ENCODE data around the gene HTR1D. TPM values are rescaled to one million over a fixed set of nuclear protein-coding genes. Genes with fewer than 3 reads are reported as not detected.
"Not testable (repeated sequence)": the region's sequence is repeated elsewhere in the genome, so short reads cannot be mapped to it uniquely, and the experiment has no call there.

HTR1D gene
- total RNA-seq, 1 donor from 2014 or later: not detected

DNA sequence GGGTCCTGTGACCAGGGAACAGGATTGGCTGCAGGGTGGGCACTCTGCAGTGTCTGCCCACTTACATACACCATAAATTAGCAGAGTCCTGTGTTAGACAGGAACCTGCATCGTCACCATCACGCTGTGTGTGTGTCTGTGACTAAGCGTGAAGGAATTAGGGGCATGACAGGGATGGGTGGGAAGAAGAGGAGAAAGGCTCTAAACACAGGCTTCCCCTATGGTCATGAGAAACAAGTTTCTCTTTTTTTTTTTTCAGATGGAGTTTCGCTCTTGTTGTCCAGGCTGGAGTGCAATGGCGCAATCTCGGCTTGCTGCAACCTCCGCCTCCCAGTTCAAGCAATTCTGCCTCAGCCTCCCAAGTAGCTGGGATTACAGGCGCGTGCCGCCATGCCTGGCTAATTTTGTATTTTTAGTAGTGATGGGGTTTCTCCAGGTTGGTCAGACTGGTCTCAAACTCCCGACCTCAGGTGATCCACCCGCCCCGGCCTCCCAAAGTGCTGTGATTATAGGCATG lies 28.3 kb downstream of the HTR1D start:
- DNase-seq (ENCODE audit: low spot score); intact Hi-C loops (cut with DNase I): not testable (repeated sequence)

DNA sequence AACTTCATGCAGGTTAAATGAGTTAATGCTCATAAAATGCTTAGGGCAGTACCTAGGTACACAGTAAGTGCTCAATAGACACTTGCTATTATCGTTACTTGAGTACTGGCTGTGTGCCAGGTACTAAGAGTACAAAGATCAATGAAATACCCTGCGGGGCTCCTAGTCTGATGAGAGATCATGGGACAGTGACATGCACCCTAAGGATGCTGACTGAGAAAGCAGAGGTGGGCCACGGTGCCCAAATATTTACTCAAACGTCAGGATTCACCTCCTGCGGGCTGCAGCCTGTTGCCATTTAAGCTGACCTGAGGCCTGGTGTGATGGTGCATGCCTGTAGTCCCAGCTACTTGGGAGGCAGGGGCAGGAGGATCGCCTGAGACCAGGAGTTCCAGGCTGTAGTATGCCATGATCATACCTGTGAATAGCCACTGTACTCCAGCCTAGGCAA lies 28.8 kb downstream of the HTR1D start:
- intact Hi-C loops (cut with DNase I): no loop called here
- no peak for DNase-seq (ENCODE audit: low spot score)

DNA sequence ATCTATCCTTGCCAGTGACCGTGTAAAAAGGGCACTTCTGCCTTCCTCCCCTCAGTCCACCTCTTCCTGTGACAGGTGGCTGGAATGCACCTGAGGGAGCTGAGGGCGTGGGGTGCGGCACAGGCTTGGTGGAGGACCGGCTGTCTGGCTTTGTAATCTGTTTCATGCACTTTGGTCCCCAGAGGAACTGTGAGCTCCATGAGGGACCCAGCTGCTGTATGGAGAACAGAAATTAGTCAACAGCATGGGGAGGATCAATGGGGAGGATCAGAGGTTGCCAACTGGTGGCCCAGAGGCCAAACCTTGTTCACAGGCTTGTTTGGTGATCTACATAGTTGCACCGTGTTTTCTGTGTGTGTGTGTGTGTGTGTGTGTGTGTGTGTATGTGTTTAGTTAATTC lies 29.7 kb downstream of the HTR1D start:
- intact Hi-C loops (cut with DNase I): no loop called here
- no peak for DNase-seq (ENCODE audit: low spot score)

DNA sequence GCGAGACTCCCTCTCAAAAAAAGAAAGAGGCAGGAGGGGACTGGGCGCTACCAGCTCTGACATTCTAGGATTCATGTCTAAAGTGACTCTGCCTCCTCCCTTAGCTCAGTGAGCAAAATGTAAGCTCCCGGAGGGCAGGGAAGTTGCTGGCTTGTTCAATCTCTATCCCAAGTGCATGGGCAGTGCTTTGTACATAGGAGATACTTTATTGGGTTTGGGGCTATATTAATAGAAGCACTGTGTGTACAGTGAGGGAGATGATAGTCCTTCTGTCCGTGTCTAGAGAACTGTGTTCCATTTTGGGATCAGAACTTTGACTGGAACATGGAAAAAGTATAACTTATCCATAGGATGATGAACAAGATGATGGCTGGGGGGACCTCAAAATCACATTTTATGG lies 31.9 kb downstream of the HTR1D start:
- intact Hi-C loops (cut with DNase I): loop anchor here (2.0 kb wide), 1 partner anchor 209 kb away; no protein-coding TSS in a partner anchor
- no peak for DNase-seq (ENCODE audit: low spot score)

DNA sequence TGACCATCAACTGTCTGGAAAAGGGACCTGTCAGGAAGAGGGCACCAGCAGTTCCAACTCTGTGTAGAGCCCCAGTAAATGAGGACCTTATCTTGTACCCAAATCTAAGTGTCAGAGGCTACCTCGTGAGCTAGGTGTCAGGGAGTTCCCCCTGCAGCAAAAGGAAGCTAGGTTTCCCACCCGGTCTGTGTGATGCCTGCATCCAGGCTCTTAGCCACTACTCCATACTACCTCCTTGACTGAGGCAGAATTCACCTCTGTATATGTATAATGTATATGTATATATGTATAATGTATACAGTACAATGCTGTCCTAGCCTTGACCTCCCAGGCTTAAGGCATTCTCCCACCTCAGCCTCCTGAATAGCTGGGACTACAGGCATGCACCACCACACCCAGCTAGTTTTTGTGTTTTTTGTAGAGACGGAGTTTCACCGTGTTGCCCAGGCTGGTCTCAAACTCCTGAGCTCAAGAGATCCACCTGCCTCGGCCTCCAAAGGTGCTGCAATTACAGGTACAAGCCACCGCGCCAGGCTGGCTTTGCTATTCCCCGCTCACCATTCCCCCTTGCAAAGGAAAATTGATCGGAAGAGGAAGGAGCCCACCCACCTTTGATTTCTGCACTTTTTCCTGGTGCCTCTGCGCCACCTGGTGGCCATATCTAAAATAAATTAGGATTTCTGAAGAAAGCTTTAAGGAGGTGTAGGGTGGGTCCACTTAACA lies 32.9 kb downstream of the HTR1D start:
- DNase-seq (ENCODE audit: low spot score): no peak
- intact Hi-C loops (cut with DNase I): loop anchor here (1.0 to 2.0 kb wide), 2 partner anchors 86 to 208 kb away; no protein-coding TSS in a partner anchor

DNA sequence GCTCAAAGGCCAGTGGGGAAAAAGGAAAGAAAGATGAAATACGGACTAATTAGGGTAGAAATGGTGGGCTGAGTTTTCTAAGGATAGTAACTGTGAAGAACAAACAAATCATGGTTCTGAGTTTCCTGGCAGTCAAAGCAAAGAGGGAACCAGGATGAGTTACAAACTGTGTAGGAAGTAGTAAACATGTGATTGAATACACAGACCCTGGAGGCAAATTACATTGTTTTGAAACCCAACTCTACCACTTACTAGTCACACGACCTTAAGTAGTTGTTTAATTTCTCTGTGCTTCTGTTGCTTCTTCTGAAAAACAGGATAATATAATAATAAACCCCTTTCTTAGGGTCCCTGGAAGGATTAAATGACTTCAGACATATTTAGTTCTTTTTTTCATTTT lies 37.4 kb downstream of the HTR1D start:
- no peak for DNase-seq (ENCODE audit: low spot score)
- intact Hi-C loops (cut with DNase I): no loop called here

DNA sequence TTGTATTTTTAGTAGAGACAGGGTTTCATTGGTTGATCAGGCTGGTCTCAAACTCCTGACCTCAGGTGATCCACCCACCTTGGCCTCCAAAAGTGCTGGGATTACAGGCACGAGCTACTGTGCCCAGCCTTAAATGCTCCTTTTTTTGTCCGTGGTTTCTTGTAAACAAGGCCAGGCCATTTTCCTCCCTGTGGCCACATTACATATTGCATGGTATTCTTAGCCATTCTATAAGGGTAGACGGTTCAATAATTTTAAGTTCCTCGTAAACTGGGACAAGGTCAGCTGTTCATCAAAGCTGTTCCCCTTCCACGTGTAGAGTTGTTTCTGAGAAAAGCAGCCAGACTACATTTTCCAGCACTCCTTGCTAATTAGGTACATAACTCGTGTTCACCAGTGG lies 38.4 kb downstream of the HTR1D start:
- DNase-seq (ENCODE audit: low spot score): no peak
- intact Hi-C loops (cut with DNase I): no loop called here

DNA sequence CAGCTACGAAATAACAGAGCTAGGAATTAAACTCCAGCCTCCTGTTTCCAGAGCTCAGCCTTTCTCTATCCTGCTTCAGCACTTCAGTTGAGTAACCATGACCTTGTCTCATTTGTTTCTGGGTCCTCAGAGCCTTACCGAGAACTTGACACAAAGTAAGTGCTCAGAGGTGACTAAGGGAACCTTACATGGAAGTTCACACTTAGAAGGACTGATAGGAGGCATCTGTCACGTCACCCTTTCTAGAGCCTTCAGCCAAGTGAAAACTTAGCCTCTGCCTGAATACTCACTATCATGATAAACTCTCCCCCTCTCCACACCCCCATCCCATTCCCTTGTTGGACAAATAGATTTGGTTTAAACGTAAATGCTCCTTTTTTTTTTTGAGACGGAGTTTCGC lies 38.9 kb downstream of the HTR1D start:
- DNase-seq (ENCODE audit: low spot score): no peak
- intact Hi-C loops (cut with DNase I): no loop called here

DNA sequence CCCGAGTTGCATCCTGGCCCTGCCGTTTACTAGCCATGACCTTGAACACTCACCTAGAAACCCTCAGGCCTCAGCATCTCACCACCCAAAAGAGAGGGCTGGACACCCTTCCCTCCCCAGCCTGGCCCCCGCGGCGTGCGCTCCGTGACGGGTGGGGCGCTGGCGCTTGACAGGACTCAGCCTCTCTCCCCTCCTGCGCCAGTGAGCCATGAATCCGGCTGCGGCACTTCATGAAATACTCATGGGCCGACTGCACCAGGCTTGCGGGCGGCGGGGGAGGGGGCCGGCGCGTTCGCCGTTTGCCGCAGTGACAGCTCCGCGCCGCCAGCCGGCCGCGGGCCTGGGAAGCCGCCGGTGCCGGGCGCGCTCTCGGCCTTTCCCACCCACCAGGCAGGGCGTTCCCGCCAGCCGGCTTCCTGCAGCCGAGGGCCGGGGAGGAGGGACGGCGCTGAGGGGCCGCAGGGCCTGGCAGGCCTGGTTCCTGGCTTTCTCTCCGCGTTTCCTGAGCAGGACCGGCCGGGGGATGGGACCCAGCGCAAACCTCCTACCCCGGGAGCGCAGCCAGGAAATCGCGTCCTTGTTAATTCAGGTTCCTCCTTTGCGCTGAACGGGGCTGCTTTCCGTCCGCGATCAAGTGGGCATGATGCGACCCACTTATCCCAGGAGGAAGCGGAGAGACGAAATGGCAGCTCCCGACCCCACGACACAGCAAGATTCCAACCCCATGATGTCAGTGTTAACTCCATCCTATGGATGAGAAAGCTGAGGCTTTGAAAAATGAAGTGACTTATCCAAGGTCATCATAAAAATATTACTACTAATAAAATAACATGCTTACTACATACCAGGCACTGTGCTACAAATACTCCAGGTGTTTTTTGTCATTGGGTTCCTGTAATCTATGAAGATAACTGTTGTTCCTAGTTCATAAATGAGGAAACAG lies 39.6 kb downstream of the HTR1D start:
- intact Hi-C loops (cut with DNase I): no loop called here
- peak; percentile 92 for DNase-seq (ENCODE audit: low spot score)

DNA sequence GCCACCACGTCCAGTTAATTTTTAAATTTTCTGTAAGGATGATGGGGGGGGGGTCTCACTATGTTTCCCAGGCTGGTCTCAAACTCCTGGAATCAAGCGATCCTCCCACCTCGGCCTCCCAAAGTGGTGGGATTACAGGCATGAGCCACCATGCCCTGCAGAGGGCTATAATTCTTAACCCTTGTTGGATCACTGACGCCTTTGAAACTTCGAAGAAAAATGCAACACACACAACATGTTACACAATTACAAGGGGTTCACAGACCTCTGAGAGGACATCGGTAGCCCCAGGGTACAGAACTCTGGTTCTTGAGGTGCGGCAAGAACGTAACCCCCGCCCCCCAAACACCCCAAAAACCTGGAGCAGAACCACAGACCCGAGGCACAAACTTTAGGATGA lies 40.3 kb downstream of the HTR1D start:
- intact Hi-C loops (cut with DNase I): no loop called here
- no peak for DNase-seq (ENCODE audit: low spot score)

DNA sequence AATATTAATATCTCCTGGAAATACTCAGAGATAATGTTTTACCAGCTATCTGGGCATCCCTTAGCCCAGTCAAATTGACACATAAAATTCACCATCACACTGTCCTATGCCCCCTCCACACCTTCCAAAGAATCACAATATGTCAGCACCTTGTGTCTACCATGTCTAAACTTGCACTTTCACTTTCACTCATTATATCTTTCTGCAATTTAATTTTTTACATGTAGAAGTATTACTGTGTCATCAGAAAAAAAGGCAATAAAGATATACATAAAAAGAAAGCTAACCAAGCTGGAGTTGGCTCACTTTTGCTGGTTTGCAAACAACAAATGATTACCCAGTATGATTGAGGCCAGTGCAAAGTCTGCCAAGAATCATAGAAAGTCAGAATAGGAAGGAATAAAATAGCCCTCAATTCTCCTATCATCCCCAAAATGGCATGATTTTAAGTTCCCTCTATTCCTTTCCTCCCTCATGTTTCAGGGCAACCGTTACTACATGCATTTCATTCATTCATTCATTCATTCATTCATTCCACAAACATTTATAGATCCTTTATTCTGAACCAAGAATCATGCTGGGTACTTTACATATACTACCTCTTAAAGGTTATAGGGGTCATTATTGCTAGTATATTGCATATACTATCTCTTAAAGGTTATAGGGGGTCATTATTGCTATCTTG lies 42.7 kb downstream of the HTR1D start:
- intact Hi-C loops (cut with DNase I): no loop called here

DNA sequence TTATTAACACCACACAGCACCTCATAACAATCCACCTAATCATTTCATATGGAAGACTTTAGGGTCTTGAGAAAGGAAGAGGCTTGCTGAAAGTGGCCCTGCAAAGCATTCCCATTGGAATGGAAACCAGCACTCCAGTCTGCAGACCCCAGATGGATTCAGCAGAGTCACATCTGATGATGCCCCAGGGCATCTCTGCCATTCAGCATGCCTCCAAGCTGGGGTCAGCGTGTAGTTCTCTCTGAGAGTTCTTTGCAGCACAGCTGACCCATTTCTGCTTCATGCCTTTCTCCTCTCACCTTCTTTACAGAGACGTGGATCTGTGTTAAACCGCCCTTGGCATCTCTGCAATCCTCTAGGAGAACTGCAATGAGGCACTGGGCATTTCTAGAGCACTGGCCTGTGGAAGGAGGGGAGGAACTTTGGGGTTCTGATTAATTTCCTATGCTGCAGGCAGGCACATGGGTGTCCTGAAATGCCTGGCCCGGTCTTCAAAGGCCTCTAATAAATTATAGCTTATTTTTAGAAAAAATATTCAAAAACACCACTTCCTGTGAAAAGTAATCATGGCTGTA lies 46.0 kb downstream of the HTR1D start:
- intact Hi-C loops (cut with DNase I): no loop called here
- no peak for DNase-seq (ENCODE audit: low spot score)

More for the DNA sequence above, 42.7 kb downstream of the HTR1D start:
- DNase-seq (ENCODE audit: low spot score): no peak

DNA sequence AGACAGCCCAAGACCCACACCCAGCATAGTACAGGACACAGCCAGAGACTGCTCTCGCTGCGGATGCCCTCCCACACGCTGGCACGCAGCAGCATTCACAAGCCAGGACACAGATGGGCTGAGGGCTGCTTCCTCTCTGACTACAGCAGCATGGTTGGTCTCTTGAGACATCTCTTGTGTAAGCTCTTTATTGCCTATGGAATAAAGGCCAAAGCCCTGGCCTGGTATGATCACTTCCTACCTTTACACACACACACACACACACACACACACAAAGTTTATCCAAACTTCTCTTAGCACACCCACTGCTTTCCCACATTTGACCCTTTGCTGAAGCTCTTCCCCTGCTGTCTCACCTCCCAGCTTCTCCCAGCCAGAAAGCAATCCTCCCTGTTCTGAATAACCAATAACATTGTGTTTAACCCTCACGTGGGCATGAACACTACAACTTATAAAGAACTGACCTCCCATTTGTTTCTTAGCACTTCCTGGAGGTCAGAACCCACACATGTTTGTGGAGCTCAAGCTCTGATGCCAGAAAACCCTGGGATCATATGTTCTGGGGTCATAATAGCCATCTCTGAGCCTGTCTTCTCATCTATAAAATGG lies 47.5 kb downstream of the HTR1D start:
- DNase-seq (ENCODE audit: low spot score): no peak
- intact Hi-C loops (cut with DNase I): loop anchor here (5.0 kb wide), 1 partner anchor 48 kb away; no protein-coding TSS in a partner anchor

DNA sequence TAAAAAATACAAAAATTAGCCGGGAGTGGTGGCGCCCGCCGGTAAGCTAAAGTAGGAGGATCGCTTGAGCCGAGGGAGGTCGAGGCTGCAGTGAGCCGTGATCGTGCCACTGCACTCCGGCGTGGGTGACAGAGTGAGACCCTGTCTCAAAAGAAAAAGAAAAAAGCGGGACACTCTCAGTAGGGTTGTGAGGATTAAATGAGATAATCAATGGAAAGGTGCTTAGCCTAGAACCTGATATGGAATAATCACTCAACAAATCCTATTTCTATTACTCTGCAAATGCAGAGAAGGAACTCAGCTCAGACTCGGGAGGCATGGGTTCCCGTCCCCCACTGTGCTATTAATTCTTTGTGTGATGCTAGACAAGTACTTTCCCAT lies 48.1 kb downstream of the HTR1D start:
- no peak for DNase-seq (ENCODE audit: low spot score)
- intact Hi-C loops (cut with DNase I): loop anchor here (5.0 kb wide), 1 partner anchor 47 kb away; no protein-coding TSS in a partner anchor

DNA sequence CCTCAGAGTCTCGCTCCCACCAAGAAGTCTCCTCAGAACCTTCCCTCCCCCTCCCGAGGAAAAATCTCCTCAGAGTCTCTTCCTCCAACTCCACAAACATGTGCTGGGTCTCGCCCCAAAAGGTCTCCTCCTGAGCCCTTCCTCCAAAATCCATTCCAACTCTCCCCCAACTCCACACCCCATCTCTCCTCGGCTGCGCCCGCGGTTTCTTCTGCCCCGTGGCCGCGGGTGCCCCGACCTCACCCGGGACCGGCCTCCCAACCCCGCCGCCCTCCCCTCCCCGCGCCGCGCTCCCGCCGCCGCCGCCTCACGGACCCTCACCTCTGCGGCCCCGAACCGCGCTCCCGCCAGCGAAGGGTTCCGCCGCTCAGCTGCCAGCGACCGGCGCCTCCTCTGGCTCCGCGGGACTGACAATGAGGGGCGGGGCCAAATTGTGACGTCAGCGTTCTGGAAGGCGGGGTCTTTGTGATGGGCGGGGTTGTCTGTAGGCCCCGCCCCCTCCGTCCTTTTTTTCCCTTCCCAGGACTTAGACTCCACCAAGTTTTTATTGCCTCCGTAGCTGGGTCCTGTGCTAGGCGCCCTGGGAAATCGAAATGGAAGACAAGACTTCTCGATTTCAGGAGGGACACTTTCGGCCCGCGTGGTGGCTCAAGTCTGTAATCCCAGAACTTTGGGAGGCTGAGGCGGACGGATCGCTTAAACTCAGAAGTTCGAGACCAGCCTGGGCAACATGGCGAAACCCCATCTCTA lies 48.7 kb downstream of the HTR1D start, which contains the start of gene LUZP1:
TSS of gene LUZP1 (minus strand) at position 412 of the 750 bp plus-strand sequence.
- intact Hi-C loops (cut with DNase I): loop anchor here (5.0 kb wide), 1 partner anchor 46 kb away; no protein-coding TSS in a partner anchor
- DNase-seq (ENCODE audit: low spot score): peak; percentile 97

DNA sequence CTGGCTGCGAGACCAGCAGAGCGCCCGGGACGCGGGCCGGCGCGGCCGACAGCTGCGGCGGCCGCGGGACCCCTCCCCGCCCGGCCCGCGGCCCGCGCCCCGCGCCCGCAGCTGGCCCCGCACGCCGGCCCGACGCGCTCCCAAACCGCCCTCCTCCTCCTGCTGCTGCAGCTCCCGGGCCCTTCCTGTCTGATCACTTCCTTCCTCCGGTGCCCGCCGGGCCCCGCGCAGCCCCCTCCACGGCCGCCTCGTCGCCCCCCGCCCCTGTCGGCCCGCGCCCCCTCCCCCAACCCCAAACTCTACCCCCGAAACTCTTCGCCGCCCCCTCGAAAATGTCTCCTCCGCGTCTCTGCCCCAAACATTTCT lies 49.2 kb downstream of the HTR1D start:
- DNase-seq (ENCODE audit: low spot score): no peak
- intact Hi-C loops (cut with DNase I): loop anchor here (5.0 kb wide), 1 partner anchor 46 kb away; no protein-coding TSS in a partner anchor

DNA sequence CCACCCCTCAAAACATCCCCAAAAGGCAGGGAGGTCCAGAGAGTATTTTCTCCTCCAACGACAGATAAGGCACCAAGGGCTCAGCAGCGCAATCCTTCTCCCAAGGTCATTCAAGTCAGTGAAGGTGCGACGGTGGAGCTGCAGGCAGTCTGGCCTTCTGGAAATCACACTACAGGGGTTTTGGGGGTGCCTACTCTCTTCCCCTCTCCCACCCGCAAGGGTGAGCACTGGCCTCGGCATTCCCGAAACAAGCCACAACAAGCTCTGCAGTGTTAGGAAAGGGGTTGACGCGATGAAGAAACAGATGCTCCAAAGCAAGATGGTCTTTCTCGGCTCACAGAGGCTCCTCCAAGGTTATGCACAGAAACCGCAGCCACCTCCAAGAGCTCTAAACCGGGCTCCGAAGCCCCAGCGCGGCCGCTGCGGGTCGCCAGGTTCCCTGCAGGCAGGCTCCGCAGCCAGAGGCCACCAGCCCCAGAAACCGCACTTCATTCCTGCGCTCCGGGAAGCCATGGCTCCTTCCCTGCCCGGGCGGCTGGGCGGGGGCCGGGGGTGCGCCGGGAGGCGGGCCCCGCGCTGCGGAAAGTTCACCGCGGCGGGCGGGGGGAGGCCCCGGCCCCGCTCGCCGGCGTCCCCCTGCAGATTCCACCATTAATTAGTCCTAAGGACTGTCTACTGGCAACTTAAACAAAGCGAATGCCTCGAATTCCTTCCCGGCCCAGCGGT lies 49.8 kb downstream of the HTR1D start:
- intact Hi-C loops (cut with DNase I): loop anchor here (5.0 kb wide), 1 partner anchor 45 kb away; no protein-coding TSS in a partner anchor

More for the DNA sequence above, 49.8 kb downstream of the HTR1D start:
- DNase-seq (ENCODE audit: low spot score): no peak
